GM19035 (cell line): ENCODE measurements around the gene UBL7.

Experiments used
- ATAC-seq: cut with Tn5 transposase; IDR thresholded peaks from one replicate; pipeline ENCODE4 v1.9.1; 2021; ENCODE audit not compliant: unreplicated experiment

The UBL7 gene

GRCh38 chr15:74409225-74409624, 51.7 kb downstream of the UBL7 start:
- ATAC-seq: no peak

GRCh38 chr15:74408815-74409214, 52.1 kb downstream of the UBL7 start:
- ATAC-seq: no peak

DNA sequence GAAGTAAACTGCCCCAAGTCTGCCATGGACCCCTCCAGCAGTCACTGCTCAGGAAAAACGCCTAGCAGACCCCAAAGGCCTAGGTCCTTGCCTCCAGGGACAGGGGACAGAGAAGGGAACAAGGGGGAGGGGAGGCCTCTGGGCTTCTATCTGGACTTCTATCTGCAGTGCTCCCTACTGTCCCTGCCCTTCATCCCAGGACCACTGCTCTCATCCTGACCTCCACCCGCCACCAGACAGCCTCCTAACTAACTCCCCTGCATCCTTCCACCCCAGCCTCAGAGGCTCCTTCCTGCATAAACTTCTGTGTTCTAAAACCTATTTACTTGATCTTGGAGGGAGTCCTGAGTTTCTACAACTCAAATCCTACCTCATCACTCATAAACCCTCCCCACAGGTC, 52.6 kb downstream of the UBL7 start:
- ATAC-seq: no peak

GRCh38 chr15:74406992-74407705, 53.8 kb downstream of the UBL7 start:
- no peak for ATAC-seq

DNA sequence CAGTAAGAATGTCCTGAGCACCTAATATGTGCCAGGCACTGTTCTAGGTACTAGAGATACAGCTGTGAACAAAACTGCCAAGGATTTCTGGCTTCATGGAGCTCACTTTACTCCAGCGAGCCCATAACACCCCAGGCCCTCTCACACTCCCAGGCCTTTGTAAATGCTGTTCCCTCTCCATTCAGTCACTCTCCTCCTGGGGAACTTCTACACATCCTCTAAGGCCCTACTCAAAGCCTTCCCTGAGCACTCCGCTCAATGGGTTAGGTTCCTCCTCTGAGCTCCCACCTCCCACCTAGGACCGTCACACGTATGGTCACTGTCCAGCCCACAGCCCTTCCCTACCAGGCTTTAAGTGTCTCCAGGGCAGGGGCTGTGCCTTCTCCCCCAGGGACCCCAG, 54.4 kb downstream of the UBL7 start:
- no peak for ATAC-seq

DNA sequence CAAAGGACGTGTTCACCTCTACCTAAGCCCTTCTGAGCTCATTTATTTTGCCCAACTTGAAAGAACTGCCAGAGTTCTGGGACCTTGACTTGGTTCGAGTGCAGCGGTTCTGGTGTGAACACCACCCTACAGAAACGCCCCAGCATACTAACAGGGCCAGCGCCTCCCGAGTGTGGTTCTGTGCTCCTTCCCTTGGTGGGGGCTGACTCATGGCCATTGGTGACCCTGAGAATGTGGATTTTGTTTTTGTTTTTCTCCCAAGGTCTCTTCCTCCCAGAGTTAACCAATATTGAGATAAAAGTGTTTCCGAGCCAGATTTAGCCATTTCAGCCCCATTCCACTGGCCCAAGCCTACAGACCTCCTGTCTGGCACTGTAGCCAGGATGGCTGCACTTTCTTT, 55.1 kb downstream of the UBL7 start:
- no peak for ATAC-seq

- ATAC-seq: peak; percentile 25
Observed at GRCh38 chr15:74403991-74404563, 56.9 kb downstream of the UBL7 start.

GRCh38 chr15:74403588-74403919, 57.4 kb downstream of the UBL7 start:
- peak; percentile 14 for ATAC-seq

- ATAC-seq: peak; percentile 33
Observed at GRCh38 chr15:74402873-74403587, 57.9 kb downstream of the UBL7 start.

- ATAC-seq: no peak
Observed at GRCh38 chr15:74402337-74402841, 58.6 kb downstream of the UBL7 start.

DNA sequence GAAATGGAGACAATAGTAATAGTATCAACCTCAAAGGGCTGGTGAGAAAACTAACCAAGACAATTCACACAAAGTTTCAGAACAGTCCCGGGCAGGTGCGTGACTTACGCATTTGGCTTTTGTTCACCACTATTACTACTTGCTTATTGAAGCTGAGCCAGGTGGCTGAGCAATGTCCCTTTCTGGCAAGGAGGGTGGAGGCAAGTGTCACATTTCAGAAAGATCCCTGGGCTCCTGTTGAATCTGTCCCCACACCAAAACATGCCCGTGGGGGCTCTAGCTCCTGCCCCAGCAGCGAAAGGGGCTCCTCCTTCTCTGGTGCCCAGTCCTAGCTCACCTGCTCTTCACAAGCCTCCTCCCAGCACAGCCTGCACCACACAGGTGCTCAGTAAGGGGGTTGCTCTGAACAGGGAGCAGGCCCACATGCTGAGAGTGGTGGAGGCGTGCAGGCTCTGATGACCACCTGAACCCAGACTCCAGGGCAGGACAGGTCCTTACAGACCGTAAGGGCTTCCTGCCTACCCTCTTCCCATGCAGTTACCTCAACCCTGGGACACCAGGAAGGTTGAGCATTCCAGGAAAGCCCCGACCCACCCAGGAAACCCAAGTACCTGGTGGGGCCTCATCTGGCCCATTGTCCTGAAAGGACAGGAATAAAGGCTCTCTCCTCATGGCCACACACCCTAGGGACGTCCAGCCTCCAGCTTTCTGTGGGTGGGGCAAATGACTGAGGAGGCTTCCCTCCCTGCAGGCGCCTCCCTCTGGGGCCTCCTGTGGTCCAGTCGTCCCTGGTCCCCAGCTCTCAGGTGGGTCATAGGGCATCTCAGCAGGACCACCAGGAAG, 59.8 kb downstream of the UBL7 start:
- no peak for ATAC-seq

- no peak for ATAC-seq
Observed at GRCh38 chr15:74400313-74400860, 60.6 kb downstream of the UBL7 start.

DNA sequence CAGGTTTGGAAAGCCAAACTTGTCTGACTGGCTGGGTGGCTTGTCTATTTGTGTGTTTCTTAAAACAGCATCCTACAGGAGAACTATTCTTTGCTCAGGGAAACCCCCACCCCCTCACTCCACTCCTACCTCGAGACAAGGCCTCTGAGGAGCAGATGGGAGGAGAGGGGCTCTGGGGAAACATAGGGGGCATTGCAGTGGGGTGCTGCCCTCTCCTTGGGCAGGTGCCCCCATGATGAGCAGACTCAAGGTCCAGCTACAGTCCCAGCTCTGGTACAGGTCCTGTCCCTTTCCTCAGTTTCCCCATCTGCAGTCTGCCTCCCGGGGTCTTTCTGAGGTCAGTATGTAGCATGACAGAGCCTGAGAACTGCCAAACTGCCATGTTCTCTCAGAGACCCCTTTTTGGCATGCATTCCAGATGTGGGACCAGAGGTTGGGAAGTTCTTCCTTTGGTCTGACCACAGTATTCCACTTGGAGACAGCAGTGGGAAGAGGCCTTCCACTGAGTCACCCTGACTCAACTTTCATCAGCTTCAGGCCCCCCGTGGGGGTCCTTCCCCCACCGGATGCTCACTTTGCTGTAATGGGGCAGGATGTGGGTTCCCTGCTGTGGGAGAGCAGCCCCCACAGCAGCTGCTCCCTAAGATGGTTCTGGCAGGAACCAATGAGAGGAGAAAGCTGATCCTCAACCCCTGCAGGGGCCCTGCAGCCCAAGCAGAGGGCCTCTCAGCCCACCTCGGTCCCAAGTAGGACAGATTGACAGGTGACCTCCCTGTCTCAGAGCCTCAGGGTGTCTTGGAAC, 61.2 kb downstream of the UBL7 start:
- ATAC-seq: no peak

DNA sequence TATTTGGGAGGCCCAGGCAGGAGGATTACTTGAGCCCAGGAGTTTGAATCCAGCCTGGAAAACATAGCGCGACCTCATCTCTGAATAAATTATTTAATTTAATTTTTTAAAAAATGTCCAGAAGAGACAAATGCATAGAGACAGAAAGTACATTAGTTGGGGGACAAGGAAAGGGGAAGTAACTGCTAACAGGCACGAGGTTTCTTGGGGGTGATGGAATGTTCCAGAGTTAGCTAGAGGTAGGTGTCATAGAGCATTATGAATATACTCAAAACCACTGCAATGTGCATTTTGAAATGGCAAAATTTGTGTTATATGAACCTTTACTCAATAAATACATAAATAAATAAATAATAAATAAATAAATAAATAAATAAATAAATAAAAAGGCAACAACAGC, 61.9 kb downstream of the UBL7 start:
- ATAC-seq: no peak

- ATAC-seq: no peak
Observed at GRCh38 chr15:74398183-74398582, 62.8 kb downstream of the UBL7 start.

DNA sequence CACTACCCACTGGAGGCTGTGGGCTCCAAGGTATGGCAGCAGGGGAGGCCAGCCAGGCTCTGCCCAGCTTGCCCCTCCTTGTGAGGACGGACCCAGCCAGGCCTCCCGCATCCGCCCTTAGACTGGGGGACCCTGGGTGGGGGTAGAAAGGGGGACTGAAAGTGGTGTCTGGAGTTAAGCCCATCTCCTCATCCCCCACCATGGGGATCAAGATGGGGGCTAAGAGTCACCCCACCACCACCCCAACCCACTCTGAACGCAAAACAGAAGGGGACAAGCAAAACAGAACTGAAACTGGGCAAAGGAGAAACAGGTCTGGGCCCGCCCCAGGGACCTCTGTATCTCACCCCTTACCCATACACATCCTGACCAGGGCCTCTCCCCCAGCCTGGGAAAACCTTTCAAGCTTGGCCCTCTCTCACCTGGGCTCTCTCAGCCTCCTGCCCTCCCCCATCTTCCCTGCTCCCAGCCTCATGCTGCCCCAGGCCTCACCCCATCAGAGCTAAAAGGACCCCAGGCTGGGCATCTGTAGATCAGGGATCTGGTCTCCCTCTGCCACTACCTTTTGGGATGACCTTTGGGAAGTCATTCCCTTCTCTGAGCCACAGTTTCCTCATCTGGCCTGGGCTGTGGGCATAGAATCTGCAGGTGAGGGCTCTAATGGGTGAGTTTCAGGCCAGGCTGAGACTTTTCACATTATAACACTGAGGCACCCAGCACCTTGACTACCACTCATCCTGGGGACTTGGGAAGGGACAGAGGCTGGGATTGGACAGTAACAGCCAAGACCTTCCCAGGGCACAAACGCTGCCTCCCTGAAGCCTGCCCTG, 63.5 kb downstream of the UBL7 start:
- peak; percentile 30 for ATAC-seq

DNA sequence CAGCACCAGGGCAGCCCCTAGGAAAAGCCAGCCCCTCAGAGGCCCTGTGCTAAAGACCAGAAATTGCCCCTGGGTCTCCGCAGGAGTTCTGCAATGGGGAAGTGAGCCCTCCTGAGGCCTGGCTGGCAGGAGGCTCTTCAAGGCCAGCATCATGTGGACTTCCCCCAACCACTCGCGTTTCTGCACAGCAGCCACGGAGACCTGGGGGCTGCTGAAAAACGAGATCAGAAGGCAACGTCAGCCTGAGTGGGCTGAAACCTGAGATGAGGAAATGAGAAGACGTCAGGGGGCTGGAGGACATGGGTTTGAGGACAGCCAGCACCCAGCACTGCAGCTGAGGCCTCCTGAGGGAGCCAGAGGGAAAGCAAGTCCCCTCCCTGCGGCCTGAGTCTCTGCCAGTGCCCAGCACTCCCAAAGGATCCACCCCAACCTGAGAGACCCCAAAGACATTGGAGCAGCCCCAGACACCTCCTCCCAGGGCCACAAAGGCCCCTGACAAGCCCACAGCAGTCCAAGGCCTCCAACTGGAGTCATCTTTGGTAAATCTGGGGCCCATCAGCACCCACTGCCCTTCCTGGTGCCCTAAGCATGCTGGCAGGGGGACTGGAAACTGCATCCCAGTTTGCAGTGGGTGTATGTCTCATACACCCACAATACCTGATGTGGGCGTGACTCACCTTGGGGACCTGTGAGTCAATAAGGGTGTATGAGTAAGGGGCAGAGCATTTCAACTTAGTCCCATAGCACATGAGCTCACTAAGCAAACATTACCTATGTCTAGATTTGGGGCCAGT, 64.3 kb downstream of the UBL7 start:
- ATAC-seq: peak; percentile 37

DNA sequence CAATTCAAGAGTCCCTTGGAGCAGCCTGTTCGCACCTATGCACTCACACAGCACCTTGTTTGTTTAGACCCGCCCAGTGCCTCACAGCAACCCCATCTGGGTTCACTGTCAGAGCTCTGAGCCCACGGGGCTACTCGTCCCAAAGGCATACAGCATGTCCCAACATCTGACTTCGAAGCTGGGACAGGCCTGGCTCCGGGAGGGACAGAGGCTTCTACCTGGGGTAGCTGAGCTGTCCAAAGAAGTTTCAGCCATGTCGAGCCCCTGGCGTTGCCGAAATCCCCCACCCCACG, 64.9 kb downstream of the UBL7 start:
- ATAC-seq: no peak
